Activated CD8-positive, alpha-beta memory T cell treated with anti-CD3 and anti-CD28 coated beads, Interleukin-2, amount 50 U/mL, for 1 hour (primary cell): ENCODE data around the gene RBMS3.
"Not testable (repeated sequence)": the region's sequence is repeated elsewhere in the genome, so short reads cannot be mapped to it uniquely, and the experiment has no call there.

Source experiments
- DNase-seq: peaks from one replicate; pipeline ENCODE4 v3.0.0-alpha.2; 2020; ENCODE audit errors: extremely low read depth

The RBMS3 gene

DNA sequence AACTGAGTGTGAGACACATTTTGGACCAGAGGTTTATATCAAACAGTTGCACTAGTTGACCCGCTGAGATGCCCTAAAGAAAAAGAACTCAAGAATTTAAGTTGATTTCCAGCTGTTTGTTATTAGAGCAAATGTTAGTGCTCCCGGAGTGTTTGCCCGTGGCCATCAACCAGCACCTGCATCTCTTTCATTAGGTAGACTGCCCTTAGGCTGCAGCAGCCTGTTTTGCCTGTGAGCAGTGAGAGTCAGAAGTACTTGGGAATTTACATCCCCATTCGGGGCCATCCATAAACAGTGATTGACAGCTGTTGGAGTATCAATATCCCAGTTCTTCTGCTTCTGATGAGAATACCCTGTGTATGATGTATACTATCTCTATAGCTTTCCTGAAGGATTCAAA lies 492.6 kb downstream of the RBMS3 start:
- no peak for DNase-seq

- DNase-seq: no peak
Observed at GRCh38 chr3:29775340-29775739, 494.5 kb downstream of the RBMS3 start.

- DNase-seq: no peak
Observed at GRCh38 chr3:29777869-29778268, 497.0 kb downstream of the RBMS3 start.

GRCh38 chr3:29789686-29790085 lies 508.8 kb downstream of the RBMS3 start:
- no peak for DNase-seq

DNA sequence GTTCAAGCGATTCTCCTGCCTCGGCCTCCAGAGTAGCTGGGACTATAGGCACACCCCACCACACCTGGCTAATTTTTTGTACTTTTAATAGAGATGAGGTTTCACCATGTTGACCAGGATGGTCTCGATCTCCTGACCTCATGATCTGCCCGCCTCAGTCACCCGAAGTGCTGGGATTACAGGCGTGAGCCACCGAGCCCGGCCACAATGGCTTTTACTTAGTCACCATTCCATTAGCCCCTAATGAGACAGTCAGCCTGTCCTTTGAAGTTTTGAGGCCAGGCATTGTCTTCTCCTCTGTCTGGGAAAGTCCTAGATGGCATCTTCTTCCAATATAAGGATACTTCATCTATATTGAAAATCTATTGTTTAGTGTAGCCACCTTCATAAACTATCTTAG lies 515.9 kb downstream of the RBMS3 start:
- DNase-seq: no peak

- DNase-seq: no peak
Observed at GRCh38 chr3:29802057-29802456, 521.2 kb downstream of the RBMS3 start.

GRCh38 chr3:29804044-29804443 lies 523.2 kb downstream of the RBMS3 start:
- DNase-seq: no peak

DNA sequence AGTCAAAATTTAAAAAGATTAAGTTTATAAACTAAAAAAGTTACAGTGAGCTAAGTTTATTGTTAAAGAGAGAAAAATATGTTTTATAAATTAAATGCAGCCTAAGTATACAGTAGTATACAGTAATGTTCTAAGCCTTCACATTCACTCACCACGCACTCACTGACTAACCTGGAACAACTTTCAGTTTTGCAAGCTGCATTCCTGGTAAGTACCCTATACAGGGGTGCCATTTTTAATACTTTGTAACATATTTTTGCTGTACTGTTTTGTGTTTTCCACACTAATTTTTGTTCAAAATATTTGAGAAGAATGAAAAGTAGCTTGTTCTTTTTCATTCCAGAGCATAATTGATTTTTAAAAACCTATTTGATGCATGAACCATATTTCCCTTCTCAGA lies 524.9 kb downstream of the RBMS3 start:
- no peak for DNase-seq

DNA sequence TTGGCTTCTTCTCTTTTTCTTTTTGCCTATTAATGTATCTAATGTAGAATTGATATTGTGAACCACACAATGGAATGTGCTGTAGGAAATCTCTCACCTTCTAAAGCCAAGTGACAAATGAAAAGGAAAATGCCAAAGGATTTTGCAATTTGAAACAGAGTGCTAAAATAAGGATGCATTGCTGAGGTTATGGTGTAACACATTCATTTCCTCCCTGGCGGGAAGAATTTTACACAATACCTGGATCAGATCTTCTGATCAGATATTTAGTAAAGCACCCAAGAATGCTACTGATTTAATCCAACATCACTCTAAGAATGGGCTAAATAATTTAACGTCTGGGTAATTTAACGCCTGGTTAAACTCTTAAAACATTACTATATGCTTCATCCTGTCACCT lies 527.5 kb downstream of the RBMS3 start:
- DNase-seq: not testable (repeated sequence)

DNA sequence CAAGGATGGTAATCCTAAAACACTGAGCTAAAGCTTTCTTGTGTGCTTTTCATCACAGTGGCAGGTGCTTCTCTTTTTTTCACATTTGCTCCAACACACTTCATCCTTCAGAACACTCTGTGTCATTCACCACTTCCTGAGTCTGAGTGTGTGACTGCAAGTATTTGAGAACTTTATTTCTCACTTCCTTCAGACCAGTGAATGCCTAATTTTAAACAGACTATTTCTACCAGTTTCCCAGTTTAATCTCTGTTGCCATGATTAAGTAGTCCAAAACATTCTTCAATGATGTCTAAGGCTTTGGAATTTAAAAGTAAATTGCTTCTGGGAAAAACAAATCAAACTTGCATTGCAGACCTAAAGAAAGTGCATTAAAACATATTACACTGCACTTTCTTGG lies 541.2 kb downstream of the RBMS3 start:
- no peak for DNase-seq

GRCh38 chr3:29823233-29823632 lies 542.4 kb downstream of the RBMS3 start:
- no peak for DNase-seq

GRCh38 chr3:29826712-29827111 lies 545.8 kb downstream of the RBMS3 start:
- DNase-seq: no peak

DNA sequence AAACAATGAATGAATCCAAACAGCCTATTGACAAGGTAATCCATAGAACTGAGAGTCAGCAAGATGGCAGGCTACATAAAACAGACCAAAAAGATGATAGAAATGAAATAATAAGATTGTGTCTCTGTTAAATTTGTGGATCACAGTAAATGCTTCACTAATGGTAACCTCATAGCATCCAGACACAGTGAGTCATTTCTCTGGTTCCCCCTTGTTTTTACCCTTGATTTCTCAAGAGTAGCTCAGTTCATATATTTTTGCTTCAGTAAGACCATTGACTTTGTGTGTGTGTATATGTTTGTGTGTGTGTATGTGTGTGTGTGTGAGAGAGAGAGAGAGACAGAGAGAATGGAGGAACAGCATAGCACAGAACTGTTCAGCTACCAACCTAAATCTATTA lies 546.9 kb downstream of the RBMS3 start:
- no peak for DNase-seq

DNA sequence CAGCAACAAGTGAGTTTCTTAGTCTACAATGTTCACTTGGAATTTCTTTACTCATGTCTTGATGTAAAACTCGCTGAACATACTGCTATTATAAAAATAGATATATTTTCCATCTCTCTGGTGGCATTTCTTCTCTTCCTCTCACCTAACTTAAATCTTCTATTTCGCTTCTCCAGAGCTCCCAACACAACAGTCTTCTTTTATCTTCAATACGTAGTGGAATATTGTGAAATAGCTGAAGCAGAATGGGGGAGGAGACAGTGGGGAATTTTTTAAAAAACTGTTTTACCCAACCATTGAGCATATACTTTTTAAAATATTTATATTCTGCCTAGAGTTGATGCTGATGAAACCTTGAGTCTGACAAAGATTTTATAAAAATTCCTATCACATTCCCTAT lies 548.5 kb downstream of the RBMS3 start:
- DNase-seq: no peak

DNA sequence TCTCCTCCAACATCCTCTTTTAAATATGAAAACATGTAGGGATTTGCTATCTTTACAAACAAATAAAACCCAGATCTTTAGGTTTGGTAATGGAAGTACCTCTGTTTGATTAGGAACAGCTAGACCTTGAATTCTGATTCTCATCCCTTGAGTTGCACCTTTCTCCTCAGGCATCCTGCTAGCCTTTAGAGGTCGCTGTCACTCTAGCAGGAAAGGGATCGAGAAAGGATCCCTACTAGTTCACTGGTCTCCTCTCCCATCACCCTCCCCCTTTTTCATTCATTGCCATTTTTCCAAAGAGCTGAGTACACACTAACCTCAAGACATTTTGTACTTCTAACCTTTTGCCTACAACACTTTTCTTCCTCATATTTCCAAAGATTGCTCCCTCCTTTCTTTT lies 569.8 kb downstream of the RBMS3 start:
- no peak for DNase-seq

DNA sequence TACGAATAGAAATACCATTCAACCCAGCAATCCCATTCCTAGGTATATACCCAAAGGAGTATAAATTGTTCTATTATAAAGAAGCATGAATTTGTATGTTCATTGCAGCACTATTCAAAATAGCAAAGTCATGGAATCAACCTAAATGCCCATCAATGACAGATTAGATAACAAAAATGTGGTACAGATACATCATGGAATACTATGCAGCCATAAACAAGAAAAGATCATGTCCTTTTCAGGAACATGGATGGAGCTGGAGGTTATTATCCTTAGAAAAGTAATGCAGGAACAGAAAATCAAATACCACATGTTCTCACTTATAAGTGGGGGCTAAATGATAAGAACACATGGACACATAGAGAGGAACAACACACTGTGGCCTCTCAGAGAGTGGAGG lies 571.9 kb downstream of the RBMS3 start:
- no peak for DNase-seq

- DNase-seq: no peak
Observed at GRCh38 chr3:29853841-29854397, 573.0 kb downstream of the RBMS3 start.

DNA sequence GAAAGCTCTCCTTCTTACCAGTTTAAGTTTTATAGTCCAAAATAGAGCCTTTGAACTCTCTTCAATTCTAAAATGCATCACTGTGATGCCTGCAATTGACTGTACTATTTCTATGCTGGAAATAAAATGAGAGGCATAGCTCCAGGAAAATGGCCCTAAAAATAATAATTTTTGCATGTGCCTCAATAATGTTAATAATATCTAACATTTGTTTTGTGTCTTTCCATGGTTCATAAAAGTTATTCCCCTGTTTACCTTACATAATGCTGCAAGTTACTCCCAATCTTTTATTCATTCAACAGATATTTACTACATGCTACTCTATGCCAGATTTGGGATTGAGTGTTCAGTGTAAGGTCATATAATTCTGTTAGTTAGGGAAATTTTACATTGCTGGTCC lies 574.0 kb downstream of the RBMS3 start:
- no peak for DNase-seq

- no peak for DNase-seq
Observed at GRCh38 chr3:29859726-29860270, 578.9 kb downstream of the RBMS3 start.

GRCh38 chr3:29864809-29865208 lies 583.9 kb downstream of the RBMS3 start:
- no peak for DNase-seq

DNA sequence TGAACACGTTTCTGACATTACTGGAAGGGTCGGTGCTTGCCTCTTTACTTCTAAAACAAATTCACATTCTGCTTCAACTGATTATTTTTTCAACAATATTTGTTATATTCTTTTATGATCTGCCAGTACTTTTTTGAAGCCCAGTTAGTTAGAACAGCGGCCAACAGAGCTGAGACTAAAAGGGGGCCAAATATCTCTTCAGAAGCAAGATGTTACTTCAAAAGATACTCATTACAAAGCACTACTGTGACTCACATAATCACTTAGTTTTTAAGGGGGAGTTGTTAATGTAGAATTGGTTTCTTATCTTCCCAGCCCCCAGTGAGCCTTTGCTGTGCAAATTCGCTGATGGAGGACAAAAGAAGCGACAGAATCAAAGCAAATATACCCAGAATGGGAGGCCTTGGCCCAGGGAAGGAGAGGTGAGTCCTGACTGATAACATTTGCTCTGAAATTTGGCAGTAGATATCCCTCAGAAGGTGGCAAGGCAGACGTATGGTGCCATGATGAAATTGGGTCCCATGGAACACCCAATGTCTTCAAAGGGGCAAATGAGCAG lies 587.8 kb downstream of the RBMS3 start:
- no peak for DNase-seq

DNA sequence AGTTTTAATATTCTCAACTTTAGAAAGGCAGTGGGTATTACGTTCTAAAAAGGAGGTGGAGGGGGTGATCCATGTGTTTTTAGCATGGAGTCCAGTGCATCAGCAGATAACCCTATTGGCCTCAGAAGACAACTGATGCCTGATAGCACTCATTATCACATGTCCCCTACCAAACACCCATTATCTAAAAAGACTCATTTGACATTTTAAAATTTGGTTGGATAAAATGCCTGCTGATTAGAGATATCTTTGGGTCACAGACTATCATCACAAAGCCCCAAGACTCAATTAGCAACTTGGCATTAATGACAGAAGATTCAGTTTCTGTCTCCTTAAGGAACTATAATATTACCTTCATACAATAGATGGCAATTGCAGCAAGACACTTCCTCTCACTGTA lies 589.3 kb downstream of the RBMS3 start:
- DNase-seq: no peak

DNA sequence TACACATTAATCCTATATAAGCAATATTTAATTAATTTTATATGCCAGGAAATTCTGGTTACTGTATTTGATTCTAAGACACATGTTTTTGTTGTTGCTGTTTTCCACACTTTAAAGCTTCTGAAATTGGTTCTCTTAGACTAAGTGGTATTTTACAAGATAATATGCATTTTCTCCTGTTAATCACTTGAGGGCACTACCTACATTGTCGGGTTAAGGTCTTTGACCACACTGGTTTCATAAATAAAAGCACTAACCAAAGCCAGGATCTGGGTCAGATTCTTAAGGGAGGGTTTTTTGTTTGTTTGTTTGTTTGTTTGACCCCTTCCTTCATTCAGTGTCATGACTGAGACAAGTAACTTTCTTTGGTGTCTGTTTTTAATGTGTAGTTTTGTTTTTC lies 590.2 kb downstream of the RBMS3 start:
- no peak for DNase-seq

- DNase-seq: no peak
Observed at GRCh38 chr3:29880809-29881208, 599.9 kb downstream of the RBMS3 start.
